K562 (cell line): ENCODE data around the gene DIP2B. TPM values are rescaled to one million over a fixed set of nuclear protein-coding genes. Genes with fewer than 3 reads are reported as not detected.

ENCODE experiments used
- PRDM10 ChIP-seq: fragments of 450-650 bp; IDR thresholded peaks from 2 replicates; pipeline ENCODE4 v1.6.1; 2018; ENCODE audit not compliant: partially characterized antibody
- PURB ChIP-seq: sonication (generic); formaldehyde crosslinking; IDR thresholded peaks from 2 replicates; pipeline ENCODE4 v1.9.0; 2021; ENCODE audit warnings: low read depth, mild to moderate bottlenecking, missing genetic modification reagents
- RCOR1 ChIP-seq, 2 experiments: IDR thresholded peaks; 2 replicates each; pipeline ENCODE4 v1.6.1; 2012; ENCODE audit warnings: low read depth in 2 of 2, low read length in 2 of 2, borderline replicate concordance in 1 of 2, improper control_type of control experiment in 1 of 2
- REST ChIP-seq, 2 experiments: fragments of 450-650 bp; formaldehyde crosslinking in 1 of 2; IDR thresholded peaks; 2 replicates each; pipeline versions ENCODE4 v1.4.0 to v1.6.1; 2014 to 2020; ENCODE audit warnings: mild to moderate bottlenecking in 2 of 2, borderline replicate concordance in 1 of 2, low read depth in 1 of 2
- RFX5 ChIP-seq: IDR thresholded peaks from 2 replicates; pipeline ENCODE4 v1.6.1; 2011; ENCODE audit warnings: low read depth, mild to moderate bottlenecking, improper control_type of control experiment, low read length
- SRSF9 ChIP-seq: fragments of 200-400 bp; formaldehyde crosslinking; IDR thresholded peaks from 2 replicates; pipeline ENCODE4 v1.6.1; 2017; ENCODE audit warnings: low read depth, low read length, borderline replicate concordance
- TOE1 ChIP-seq, 2 experiments: fragments of 450-650 bp in 1 of 2; sonication (generic) in 1 of 2; formaldehyde crosslinking in 1 of 2; IDR thresholded peaks; 2 replicates each; pipeline versions ENCODE4 v1.7.1 to v1.8.0; 2016 to 2022; ENCODE audit warnings: borderline replicate concordance in 2 of 2, mild to moderate bottlenecking in 2 of 2, antibody characterized with exemption in 1 of 2, inconsistent platforms in 1 of 2, low read depth in 1 of 2, missing genetic modification reagents in 1 of 2, moderate library complexity in 1 of 2
- ZNF197 ChIP-seq: fragments of 200-800 bp; sonication (Bioruptor generic); IDR thresholded peaks from 2 replicates; pipeline ENCODE4 v1.6.1; 2016; ENCODE audit warnings: low read depth, missing genetic modification characterization, missing compliant biosample characterization
- polyA plus RNA-seq, 8 experiments: library from polyadenylated mRNA; depleted of rRNA in 4 of 8; stranded (reverse) in 5 of 8; unstranded in 3 of 8; fragments of >200 nt; fragmentation: Nextera tagmentation in 2 of 8; fragmentation: Illumina TruSeq in 1 of 8; extraction: Ambion mirVana in 2 of 8; extraction: Trizol in 1 of 8; gene quantifications; 2 replicates each; pipeline versions ENCODE4 v1.2.1 to v1.2.3, GENCODE V29; 2011 to 2014; ENCODE audit warnings: inconsistent platforms in 1 of 8, missing spikeins in 1 of 8
- total RNA-seq, 7 experiments: library from RNA; depleted of rRNA in 6 of 7; stranded (reverse); fragments of >200 nt in 6 of 7; fragmentation: Illumina TruSeq in 2 of 7; extraction: Trizol in 2 of 7; gene quantifications; 2 replicates each; pipeline versions ENCODE4 v1.2.1 to v1.2.3, GENCODE V29; 2011 to 2021; ENCODE audit warnings: low replicate concordance in 1 of 7
- TF ChIP-seq, protein P1 (sequence below): fragments of 450-650 bp; IDR thresholded peaks from 2 replicates; pipeline ENCODE4 v1.7.1; 2018; ENCODE audit warnings: mild to moderate bottlenecking, low read depth; ENCODE audit not compliant: partially characterized antibody

Gene DIP2B
- total and polyA plus RNA-seq, 9 of the 15 experiments (the other 6 are each of a cell fraction or from before 2014, with no cell fraction given) = 4.6 to 26.1 (median 18.8) TPM

- peak; percentile 74 for TF ChIP-seq REST (IDR thresholded peaks at IDR 0.05; ENCODE audit: borderline replicate concordance)
- TF ChIP-seq REST (CRISPR knock-in tag; IDR thresholded peaks at IDR 0.05; ENCODE audit: low read depth) = no peak
- no peak for TF ChIP-seq ZNF197 (CRISPR knock-in tag)
- no peak for TF ChIP-seq SRSF9
- no peak for TF ChIP-seq RFX5
- TF ChIP-seq RCOR1 (IDR thresholded peaks at IDR 0.05; ENCODE audit: borderline replicate concordance in 1 of 2, low read depth in 2 of 2, low read length in 2 of 2) = peak in 1 of 2 experiments; percentile 24; a peak in 1 of 4 replicates
- peak; percentile 90 for TF ChIP-seq TOE1 (IDR thresholded peaks at IDR 0.05; ENCODE audit: borderline replicate concordance)
- TF ChIP-seq TOE1 (CRISPR knock-in tag; IDR thresholded peaks at IDR 0.05; ENCODE audit: borderline replicate concordance, low read depth) = no peak
- TF ChIP-seq PURB (CRISPR knock-in tag) = no peak
- TF ChIP-seq PRDM10 = peak; percentile 5
- TF ChIP-seq, protein P1, sequence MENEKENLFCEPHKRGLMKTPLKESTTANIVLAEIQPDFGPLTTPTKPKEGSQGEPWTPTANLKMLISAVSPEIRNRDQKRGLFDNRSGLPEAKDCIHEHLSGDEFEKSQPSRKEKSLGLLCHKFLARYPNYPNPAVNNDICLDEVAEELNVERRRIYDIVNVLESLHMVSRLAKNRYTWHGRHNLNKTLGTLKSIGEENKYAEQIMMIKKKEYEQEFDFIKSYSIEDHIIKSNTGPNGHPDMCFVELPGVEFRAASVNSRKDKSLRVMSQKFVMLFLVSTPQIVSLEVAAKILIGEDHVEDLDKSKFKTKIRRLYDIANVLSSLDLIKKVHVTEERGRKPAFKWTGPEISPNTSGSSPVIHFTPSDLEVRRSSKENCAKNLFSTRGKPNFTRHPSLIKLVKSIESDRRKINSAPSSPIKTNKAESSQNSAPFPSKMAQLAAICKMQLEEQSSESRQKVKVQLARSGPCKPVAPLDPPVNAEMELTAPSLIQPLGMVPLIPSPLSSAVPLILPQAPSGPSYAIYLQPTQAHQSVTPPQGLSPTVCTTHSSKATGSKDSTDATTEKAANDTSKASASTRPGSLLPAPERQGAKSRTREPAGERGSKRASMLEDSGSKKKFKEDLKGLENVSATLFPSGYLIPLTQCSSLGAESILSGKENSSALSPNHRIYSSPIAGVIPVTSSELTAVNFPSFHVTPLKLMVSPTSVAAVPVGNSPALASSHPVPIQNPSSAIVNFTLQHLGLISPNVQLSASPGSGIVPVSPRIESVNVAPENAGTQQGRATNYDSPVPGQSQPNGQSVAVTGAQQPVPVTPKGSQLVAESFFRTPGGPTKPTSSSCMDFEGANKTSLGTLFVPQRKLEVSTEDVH = peak; percentile 22
Measured at GRCh38 chr12:50763639-50764285, 259.0 kb downstream of the DIP2B start, which contains the start of gene ATF1 (continued).
